Ramos (cell line): Measurements from ENCODE around the gene GABBR2.

Experiments used
- in situ Hi-C: fragments of 300-500 bp; cut with MboI; formaldehyde crosslinking; loops from one replicate; pipeline ENCODE4 v1.14.3; 2022; ENCODE audit warnings: low sequenced_read_pairs; ENCODE audit not compliant: unreplicated experiment

The GABBR2 gene

DNA sequence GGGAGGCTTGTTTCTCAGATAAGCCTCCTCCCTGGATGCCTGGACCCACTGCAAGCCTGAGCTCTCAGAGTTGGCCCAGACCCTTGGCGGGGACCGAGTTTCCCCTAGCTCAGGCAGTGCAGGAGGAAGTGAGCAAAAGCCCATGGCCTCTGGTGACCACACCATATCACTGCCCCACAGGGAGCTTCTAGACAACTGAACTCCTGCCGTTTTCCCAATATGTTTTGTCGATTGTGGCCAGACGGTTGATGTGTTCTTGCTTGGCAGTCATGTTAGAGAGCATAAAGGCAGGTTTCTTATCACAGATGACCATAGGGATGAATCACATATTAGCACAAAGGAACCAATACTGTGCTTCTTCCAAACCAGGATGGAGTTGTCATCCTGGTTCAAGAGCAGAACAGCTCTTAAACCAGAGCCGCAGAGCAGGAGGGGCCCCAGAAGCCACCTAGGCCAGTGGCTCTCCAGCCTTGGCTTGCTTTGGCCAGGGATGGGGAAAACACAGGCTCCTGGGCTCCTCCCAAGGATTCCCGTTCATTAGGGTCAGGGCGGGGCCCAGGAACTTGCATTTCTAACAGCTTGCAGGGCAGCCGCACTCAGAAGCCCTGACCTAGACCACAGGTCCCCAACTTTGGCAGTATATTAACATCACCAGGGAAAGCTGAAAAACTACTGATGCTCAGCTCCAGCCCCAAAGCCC, 340.2 kb downstream of the GABBR2 start:
- in situ Hi-C loops, result no loop called here

DNA sequence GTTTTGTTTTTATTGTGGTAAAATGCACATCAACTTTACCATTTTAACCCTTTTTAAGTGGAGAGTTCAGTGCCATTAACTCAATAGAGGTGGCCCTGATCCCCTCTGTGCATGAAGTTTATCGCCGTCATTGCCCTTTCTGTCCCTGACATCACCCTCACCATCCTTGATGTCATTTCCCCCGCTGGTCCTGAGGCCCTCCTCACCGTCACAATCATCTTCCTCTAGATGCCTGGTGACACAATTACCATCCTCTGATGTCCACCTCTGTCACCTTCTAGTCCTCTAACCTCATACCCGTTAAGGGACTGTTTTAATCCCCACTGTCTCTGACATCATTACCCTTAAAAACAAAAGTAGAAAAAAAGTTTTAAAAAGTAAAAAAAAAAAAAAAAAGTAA, 340.8 kb downstream of the GABBR2 start:
- in situ Hi-C loops, result no loop called here

- in situ Hi-C loops, result no loop called here
These were observed 341.3 kb downstream of the GABBR2 start for GRCh38 chr9:98367371-98367900.

- in situ Hi-C loops, result no loop called here
These were observed 343.0 kb downstream of the GABBR2 start for GRCh38 chr9:98365781-98366180.

DNA sequence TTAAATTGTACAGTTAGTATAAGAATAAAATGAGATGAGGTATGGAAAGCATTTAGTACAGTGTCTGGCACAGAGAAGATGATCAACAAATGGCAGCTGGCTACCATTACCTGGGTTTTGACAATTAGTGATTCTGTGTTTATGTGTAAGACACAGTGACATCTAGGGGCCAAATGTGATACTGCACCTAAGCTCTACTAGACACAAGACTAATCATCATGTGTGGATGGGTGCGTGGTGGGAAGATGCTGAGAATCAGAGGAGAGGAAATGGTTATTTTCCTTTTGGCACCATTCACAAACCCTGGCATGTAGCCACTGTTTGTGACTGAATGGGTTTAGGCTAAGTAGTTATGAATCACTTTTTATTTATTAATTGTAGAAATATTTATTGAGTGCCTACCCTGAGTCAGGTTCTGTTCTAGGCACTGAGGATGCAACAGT, 343.5 kb downstream of the GABBR2 start:
- in situ Hi-C loops, result no loop called here

- in situ Hi-C loops, result no loop called here
These were observed 344.6 kb downstream of the GABBR2 start for GRCh38 chr9:98364086-98364485.

DNA sequence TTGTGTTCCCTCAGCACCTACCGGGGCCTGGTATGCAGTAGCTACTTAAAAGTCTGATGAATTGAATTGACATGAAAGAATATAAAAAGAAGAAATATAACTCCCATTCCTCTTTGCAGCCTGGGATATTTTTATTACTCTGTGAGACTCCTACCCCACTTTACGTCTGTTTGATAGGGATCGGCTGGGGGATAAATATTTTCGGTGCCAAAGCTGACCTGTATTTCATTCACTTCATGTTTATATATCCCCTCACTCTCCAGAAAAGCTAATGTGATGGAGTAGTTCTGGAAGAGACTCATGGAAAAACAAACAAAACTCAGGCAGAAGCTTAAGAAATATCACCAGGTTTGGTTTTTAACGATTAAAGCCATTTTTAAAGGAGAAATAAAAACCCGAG, 345.1 kb downstream of the GABBR2 start:
- in situ Hi-C loops, result no loop called here

DNA sequence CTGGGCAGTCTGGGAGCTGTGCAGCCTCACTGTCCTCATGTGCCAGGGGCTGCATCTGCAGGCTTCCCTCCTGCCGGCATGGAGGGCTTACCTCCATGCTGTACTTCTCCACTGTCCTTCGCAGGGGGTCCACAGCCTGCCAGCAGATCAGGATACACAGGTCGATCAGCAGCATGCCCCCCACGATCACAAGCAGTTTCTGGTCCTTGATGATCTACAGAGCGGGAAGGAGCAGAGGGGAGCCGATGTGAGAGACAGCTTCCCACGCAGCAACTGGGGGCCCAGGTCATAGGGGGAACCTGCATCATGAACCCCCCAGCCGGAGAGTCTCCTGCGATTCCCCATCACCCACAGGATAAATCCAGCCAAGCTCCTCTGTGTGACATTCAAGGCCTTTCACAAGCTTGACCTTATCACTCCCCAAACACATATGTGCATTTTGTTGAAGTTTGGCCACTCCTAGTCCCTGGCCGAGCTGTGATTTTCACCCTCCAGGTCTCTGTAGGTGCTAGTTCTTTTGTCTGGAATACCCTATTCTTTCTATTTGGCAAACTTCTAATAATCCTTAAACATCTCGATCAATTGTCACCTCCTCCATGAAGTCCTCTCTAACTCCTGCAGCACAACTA, 346.0 kb downstream of the GABBR2 start:
- in situ Hi-C loops, result no loop called here

DNA sequence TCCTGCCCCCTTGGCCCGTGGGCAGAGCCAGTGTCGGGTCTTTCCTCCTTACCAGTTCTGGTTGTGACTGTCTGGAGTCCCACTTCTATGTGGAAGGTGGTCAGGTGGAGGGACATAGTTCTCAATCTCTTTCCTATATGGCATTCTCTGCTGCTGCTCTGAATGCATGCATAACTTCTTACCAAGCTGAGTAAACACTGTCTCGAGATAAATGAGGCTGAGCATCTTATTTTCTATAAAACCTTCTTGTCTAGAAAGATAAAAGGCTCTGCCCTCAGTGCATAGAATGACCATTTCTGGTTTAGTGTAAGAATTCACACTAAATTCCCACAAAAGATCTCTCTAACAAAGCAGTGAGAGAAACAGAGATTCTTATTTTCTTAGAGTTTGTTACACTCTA, 347.1 kb downstream of the GABBR2 start:
- in situ Hi-C loops, result no loop called here

DNA sequence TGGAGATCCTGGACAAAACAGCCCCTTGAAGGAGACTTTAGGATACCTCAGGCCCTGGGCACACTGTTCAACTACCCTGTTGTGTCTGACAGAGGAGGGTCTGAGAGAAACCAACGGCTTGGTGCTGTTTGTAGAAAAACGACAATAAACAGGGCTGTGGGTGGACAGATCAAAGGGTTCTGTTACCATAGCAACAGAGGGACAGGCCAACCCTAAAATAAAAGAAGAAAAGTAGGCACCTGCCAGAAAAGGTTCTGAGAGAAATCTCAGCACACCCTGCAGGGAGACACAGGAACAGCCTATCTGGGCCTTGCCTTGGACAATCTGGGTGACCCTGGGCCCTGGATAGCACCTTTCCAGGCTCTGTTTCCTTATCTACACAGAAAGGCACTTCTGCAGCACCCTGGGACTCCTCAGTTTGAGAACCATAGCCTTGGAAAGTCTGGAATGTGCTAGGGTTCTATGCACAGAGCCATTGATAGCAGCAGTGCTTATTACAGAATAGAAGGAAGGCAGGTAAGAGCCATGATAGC, 348.5 kb downstream of the GABBR2 start:
- in situ Hi-C loops, result no loop called here

DNA sequence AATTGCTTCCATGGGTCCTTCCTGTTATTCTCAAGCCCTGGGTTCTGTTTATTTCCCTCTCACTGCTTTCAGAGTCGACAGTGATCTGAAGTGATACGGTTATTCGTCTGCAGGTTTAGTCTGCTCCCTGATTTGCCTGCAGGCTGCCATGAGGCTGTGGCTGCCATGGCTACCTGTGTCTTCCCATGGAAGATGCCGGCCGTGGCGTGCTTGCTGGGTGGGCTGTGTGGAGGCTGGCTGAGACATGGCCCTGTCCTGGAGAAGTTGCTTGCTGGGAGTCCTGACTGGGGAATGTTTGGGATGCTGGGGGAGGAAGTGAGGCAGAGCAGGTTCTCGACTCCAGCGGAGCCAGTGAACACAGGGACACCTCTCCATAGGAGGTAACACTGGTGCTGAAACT, 349.2 kb downstream of the GABBR2 start:
- in situ Hi-C loops, result no loop called here

DNA sequence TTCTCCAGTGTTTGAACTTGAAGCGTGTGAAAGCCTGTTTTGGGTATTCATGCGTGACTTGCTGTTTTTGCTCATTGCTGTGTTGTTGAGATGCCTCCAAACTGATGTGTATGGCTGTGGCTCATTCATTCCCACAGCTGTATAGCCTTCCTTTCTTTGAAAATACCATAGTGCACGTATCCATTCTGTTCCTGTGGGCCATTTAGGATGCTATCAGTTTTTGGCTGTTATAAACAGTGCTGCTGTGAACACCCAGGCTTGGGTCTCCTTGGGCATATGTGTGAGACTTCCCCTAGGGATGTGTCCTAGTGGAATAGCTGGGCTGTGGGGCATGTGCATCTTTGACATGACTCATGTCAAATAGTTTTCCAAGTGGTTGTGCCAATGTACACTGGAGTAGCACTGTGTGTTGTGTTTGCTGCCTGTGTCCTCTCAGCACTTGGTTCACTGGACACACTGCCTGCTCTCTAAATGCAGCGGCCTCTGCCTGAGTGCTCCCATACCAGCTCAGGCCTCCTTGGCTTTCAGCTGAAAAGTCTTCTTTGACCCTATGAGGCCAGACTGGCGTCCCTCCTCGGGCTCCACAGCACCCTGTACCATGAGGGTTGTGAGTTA, 350.7 kb downstream of the GABBR2 start:
- in situ Hi-C loops, result no loop called here

- in situ Hi-C loops, result no loop called here
These were observed 351.6 kb downstream of the GABBR2 start for GRCh38 chr9:98356953-98357690.

- in situ Hi-C loops, result no loop called here
These were observed 352.4 kb downstream of the GABBR2 start for GRCh38 chr9:98356326-98356725.

DNA sequence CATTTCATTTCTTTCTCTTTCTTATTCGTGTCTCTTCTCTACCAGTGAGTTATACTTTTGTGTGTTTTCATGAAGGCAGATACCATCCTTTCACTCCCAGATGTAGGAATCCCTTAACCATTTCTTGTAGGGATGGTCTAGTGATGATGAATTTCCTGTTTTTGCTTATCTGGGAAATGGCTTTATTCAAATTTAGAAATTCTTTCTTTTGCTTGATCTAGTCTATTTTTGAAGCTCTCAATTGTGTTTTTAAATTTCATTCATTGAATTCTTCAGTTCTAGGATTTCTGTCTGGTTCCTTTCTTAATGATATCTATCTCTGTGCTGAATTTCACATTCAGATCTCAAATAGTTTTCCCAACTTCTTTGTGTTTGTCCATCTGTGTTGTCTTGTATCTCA, 357.4 kb downstream of the GABBR2 start:
- in situ Hi-C loops, result no loop called here

DNA sequence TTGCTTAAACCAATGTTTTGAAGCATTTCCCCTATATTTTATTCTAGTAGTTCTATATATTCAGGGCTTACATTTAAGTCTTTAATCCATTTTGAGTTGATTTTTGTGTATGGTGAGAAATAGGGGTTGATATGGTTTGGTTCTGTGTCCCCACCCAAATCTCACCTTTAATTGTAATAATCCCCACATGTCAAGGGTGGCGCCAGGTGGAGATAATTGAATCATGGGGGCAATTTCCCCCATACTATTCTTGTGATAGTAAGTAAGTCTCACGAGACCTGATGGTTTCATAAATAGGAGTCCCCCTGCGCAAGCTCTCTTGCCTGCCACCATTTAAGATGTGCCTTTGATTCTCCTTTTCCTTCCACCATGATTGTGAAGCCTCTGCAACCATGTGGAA, 361.1 kb downstream of the GABBR2 start:
- in situ Hi-C loops, result no loop called here

- in situ Hi-C loops, result no loop called here
These were observed 363.7 kb downstream of the GABBR2 start for GRCh38 chr9:98345011-98345410.

DNA sequence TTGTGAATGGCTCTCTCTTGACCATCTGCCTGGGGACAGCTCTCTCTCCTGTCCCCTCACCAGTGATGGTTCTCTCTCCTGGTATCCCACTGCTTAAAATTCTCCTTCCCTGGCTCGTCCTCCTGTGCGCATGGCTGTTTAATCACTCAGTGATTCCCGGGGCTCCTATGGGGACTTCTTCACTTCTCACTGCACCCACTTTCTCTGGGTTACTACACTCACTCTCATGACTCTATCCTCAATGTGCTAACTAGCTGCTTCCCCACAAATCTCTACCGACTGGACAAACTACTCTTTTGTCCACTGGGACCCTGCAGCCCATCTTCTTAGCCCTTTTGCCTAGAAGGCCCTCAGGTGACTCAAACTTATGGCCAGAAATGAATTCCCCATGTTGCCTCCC, 364.2 kb downstream of the GABBR2 start:
- in situ Hi-C loops, result no loop called here

- in situ Hi-C loops, result no loop called here
These were observed 365.9 kb downstream of the GABBR2 start for GRCh38 chr9:98342820-98343210.

GRCh38 chr9:98342098-98342819, 366.5 kb downstream of the GABBR2 start:
- in situ Hi-C loops, result no loop called here
